Pancreas (tissue), 10 donors: Measurements from ENCODE around the gene DLGAP1. TPM values are rescaled to one million over a fixed set of nuclear protein-coding genes. Genes with fewer than 3 reads are reported as not detected.

Source experiments
- ATAC-seq, 4 donors: fragments of 200-7000 bp; cut with Tn5 transposase; one replicate each; pipeline versions ENCODE4 v1.8.0 to v1.9.1; 2020; ENCODE audit warnings: mild to moderate bottlenecking in 4 of 4, moderate library complexity in 4 of 4
- DNase-seq, 6 donors: peaks; one replicate each; pipeline ENCODE4 v3.0.0-alpha.2; 2020
- FAIRE-seq: peaks from 2 replicates; lab custom pipeline; 2012; peaks lifted over from hg19 to GRCh38; lab: Jason Lieb, UNC
- H3K27ac ChIP-seq, 4 donors: fragments of 200-600 bp; sonication (generic); 1 replicate in 3 of 4; 2 replicates in 1 of 4; pipeline versions ENCODE4 v1.5.0 to v1.8.0; 2020
- H3K27me3 ChIP-seq, 4 donors: fragments of 200-600 bp; one replicate each; pipeline ENCODE4 v1.8.0; 2021
- H3K36me3 ChIP-seq, 3 donors: fragments of 200-600 bp; sonication (generic) in 1 of 3; one replicate each; pipeline versions ENCODE4 v1.5.0 to v1.8.0; 2020 to 2021
- H3K4me1 ChIP-seq, 3 donors: fragments of 200-600 bp; one replicate each; pipeline ENCODE4 v1.8.0; 2021
- H3K4me3 ChIP-seq, 4 donors: fragments of 200-600 bp; sonication (generic) in 2 of 4; one replicate each; pipeline versions ENCODE4 v1.5.0 to v1.8.0; 2020 to 2021
- H3K9me3 ChIP-seq, 4 donors: fragments of 200-600 bp; one replicate each; pipeline ENCODE4 v1.8.0; 2021
- WGBS, 2 donors: extraction: QIAGEN DNeasy Blood & Tissue Kit; methylation state at CpG; one replicate each; pipeline ENCODE4 v1.1.7; 2013; 5-methylcytosine and 5-hydroxymethylcytosine counted together
- intact Hi-C, 3 donors: fragments of 100-400 bp; cut with DNase I; formaldehyde crosslinking; loops; one replicate each; pipeline versions ENCODE4 v1.11.1 to v1.14.2; 2022
- polyA plus RNA-seq, 2 donors: library from polyadenylated mRNA; stranded (reverse); fragments of 200-250 nt; gene quantifications; one replicate each; pipeline ENCODE4 v1.2.3, GENCODE V29; 2013
- total RNA-seq, 6 donors: library from RNA; stranded (reverse); fragmentation: NEBNext Ultra II Directional in 4 of 6; extraction: Animal tissue kit (Norgen Biotek cat#: 25700) in 4 of 6; gene quantifications; one replicate each; pipeline versions ENCODE4 v1.2.1 to v1.2.4, GENCODE V29; 2021 to 2023
- TF ChIP-seq, protein P1 (sequence below), 4 donors: fragments of 200-600 bp; sonication (generic) in 3 of 4; IDR thresholded peaks; one replicate each; pipeline versions ENCODE4 v1.5.0 to v1.8.0; 2021; ENCODE audit warnings: antibody characterized with exemption in 4 of 4
- donor health status: healthy with polysubstance abuse.
- donor health status: DM: no; HTN: no; CAD: no; lungs with moderate emphysema.
- donor health status: DM: no; HTN: no; CAD: no.
- donor health status: control.
- donor health status: control.
- donor health status: Bipolar disorder and iron deficiency.
- donor health status: DM: yes; HTN: yes; CAD: no.
- donor health status: DM: no; HTN: no; CAD: no.
- donor health status: DM: no; HTN: no; CAD: no.
- donor health status: DM: yes; HTN: yes; CAD: no.

The DLGAP1 gene
- total and polyA plus RNA-seq, 8 donors, result 0.12 to 0.62 (median 0.30) TPM; not detected in 2

DNA sequence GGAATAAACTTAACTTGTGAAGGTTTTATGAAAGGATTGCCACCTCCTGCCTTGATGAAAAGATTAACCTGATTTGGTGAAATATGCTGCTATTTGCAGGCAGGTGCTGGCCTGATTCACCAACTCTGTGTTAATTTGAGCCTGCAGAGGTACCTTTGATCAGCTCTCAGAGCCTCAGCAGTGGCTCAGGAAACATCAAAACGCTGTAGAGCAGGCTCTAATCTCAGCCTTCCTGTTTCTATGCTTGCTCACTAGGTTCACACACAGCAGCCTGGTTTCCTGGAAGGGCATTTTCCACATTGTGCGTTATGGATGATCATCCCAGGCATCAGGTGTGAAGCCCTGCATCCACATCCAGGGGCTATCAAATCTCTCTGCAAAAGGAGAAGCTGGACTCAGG, 988.2 kb downstream of the DLGAP1 start:
- TF ChIP-seq, protein P1, sequence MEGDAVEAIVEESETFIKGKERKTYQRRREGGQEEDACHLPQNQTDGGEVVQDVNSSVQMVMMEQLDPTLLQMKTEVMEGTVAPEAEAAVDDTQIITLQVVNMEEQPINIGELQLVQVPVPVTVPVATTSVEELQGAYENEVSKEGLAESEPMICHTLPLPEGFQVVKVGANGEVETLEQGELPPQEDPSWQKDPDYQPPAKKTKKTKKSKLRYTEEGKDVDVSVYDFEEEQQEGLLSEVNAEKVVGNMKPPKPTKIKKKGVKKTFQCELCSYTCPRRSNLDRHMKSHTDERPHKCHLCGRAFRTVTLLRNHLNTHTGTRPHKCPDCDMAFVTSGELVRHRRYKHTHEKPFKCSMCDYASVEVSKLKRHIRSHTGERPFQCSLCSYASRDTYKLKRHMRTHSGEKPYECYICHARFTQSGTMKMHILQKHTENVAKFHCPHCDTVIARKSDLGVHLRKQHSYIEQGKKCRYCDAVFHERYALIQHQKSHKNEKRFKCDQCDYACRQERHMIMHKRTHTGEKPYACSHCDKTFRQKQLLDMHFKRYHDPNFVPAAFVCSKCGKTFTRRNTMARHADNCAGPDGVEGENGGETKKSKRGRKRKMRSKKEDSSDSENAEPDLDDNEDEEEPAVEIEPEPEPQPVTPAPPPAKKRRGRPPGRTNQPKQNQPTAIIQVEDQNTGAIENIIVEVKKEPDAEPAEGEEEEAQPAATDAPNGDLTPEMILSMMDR (IDR thresholded peaks at IDR 0.05), result no peak
- intact Hi-C loops, result no loop called here
- Histone ChIP-seq H3K4me1 (no peaks in the 10 kb centered on the region), H3K36me3 (no peaks in the 10 kb centered on the region), H3K4me3 (no peak overlapping the region), H3K27ac (no peak overlapping the region), H3K9me3 (no peaks in the 10 kb centered on the region), H3K27me3 (no peaks in the 10 kb centered on the region)
- 40 to 44% methylated on average over 2 of the region's 2 CpGs for whole genome bisulfite sequencing, 2 donors
- ATAC-seq (peak in 1 of 4 donors; percentile 51), FAIRE-seq (no peak), DNase-seq (no peak)

DNA sequence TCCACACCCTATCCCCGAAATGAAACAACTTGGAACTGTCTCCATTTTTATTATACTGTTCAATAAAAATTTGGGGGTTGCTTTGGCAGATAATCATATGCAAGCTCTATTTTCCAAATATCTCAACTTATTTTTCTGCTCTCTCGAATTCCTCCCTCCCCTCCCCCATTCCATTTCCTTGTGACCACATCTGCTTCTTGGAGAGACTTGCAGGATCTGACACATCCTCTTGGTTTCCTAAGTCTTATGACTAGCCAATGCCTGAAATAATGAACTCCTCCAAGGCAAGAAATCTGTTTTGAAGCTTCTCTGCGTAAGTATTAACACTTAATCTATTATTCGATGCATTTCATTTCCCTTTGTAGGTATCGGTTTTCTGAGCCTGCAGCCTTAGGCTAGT, 989.1 kb downstream of the DLGAP1 start:
- Histone ChIP-seq H3K4me3 (no peak overlapping the region), H3K27me3 (no peaks in the 10 kb centered on the region), H3K4me1 (no peaks in the 10 kb centered on the region), H3K27ac (no peak overlapping the region), H3K36me3 (no peaks in the 10 kb centered on the region), H3K9me3 (no peaks in the 10 kb centered on the region)
- intact Hi-C loops, result no loop called here
- FAIRE-seq, result no peak
- TF ChIP-seq, protein P1 (IDR thresholded peaks at IDR 0.05), result no peak
- WGBS, 2 donors, result 76 to 78% methylated on average over 5 of the region's 5 CpGs
- ATAC-seq, result peak in 2 of 4 donors; percentile 42 to 64
- DNase-seq, result no peak

DNA sequence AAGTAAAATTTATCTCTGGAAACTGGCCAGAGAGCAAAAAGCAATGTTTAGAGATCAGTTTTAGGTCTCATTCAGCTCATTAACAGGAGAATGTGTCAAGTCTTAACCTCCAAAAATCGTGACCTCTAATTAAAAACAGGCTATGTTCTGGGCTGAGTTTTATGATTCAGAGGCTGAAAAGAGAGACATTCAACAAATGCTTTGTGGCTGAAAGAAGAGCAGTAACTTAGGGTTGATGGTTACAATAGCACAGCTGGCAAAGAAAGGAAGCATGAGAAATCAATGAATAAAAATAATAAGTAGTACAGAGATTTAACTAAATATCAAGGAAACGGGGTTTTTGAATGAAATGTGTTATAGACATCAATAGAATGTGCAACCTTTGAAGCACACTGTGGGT, 992.1 kb downstream of the DLGAP1 start:
- H3K4me3 ChIP-seq, result no peak overlapping the region
- no peak for FAIRE-seq
- H3K36me3 ChIP-seq, result peaks cover 0 to 14% (median 4%) of the 10 kb centered on the region in 3 donors
- TF ChIP-seq, protein P1 (IDR thresholded peaks at IDR 0.05), result no peak
- intact Hi-C loops, result no loop called here
- 65% methylated on average over 2 of the region's 2 CpGs for WGBS, 2 donors
- H3K4me1 ChIP-seq, result peaks cover 0 to 9% (median 4%) of the 10 kb centered on the region in 3 donors
- no peaks in the 10 kb centered on the region for H3K9me3 ChIP-seq
- H3K27ac ChIP-seq, result no peak overlapping the region
- no peaks in the 10 kb centered on the region for H3K27me3 ChIP-seq
- DNase-seq, result no peak
- ATAC-seq, result no peak

DNA sequence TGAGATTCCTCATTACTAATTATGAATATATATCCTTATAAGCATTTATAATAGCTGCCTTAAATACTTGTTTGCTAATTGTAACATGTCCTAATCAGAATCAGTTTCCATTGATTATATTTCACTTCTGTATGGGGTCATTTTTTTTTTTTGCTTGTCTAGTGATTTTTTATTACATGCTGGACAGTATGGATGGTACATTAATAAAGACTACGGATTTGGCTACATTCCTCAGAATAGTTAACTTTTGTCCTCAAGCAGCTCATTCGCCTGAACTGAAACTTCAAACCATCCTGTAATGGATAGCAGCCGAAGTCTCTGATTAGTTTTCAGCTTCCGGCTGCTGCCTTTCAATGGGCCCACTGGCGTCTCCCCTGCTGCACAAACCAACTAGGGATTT, 993.4 kb downstream of the DLGAP1 start:
- H3K27me3 ChIP-seq, result no peaks in the 10 kb centered on the region
- no peak overlapping the region for H3K27ac ChIP-seq
- no peaks in the 10 kb centered on the region for H3K9me3 ChIP-seq
- intact Hi-C loops, result no loop called here
- WGBS, 2 donors, result 97 to 98% methylated on average over 5 of the region's 5 CpGs
- TF ChIP-seq, protein P1 (IDR thresholded peaks at IDR 0.05), result no peak
- FAIRE-seq (no peak), DNase-seq (no peak), ATAC-seq (no peak)
- peaks cover 4 to 24% (median 8%) of the 10 kb centered on the region in 3 donors for H3K36me3 ChIP-seq
- H3K4me1 ChIP-seq, result peaks cover 0 to 17% (median 16%) of the 10 kb centered on the region in 3 donors
- H3K4me3 ChIP-seq, result no peak overlapping the region

DNA sequence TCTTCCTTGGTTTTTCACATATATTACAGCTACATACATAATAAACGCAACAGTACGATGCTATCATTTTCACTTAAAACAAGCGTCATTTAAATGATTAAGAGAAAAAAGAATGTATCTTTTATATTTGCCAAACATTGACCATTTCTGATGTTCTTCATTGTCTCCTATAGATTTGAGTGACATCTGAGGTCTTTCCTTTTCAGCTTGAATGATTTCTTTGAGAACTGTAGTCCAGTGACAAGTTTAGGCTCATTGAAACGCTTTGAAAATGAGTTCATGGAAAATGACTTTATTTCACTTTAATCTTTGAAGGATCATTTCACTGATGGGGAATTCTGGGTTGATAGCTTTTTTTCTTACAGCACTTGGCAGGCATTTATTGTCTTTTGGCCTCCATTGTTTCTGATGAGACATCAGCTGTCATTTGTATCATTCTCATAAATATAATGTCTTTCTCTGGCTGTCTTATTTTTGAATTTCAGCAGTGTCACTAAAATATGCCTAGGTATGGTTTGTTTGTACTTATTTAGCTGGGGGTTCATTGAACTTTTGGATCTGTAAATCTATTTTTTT, 994.2 kb downstream of the DLGAP1 start:
- no peak for DNase-seq
- Histone ChIP-seq H3K27ac (no peak overlapping the region), H3K36me3 (peaks cover 4 to 28% (median 8%) of the 10 kb centered on the region in 3 donors), H3K27me3 (no peaks in the 10 kb centered on the region), H3K4me3 (no peak overlapping the region), H3K9me3 (no peaks in the 10 kb centered on the region), H3K4me1 (peaks cover 0 to 24% (median 23%) of the 10 kb centered on the region in 3 donors)
- TF ChIP-seq, protein P1 (IDR thresholded peaks at IDR 0.05), result no peak
- intact Hi-C loops, result no loop called here
- FAIRE-seq, result no peak
- WGBS, 2 donors, result 98 to 99% methylated on average over 4 of the region's 4 CpGs
- no peak for ATAC-seq
